Measurements from ENCODE around the gene FBLN2. TPM values are rescaled to one million over a fixed set of nuclear protein-coding genes. Genes with fewer than 3 reads are reported as not detected.

The FBLN2 gene
- total and polyA plus RNA-seq, 4 donors: 16.7 to 494 (median 68.4) TPM

DNA sequence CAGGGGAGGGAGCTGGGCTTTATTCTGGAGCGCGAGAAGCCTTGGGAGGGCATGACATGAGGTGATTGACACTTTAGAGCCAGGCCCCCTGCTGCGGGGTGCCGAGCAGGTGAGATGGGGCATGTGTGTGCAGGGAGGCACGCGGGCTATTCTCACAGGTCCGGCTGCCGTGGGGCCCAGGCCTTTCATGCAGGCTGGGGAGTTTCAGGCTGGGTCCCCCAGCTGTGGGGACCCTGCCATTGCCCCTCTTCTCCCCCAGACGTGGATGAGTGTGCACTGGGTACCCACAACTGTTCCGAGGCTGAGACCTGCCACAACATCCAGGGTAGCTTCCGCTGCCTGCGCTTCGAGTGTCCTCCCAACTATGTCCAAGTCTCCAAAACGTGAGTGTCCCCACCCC, 87.3 kb downstream of the FBLN2 start:
- Histone ChIP-seq H3K36me3 (ENCODE audit: control insufficient read depth in 1 of 2, insufficient read depth in 2 of 2, low read length in 1 of 2) (no peaks in the 10 kb centered on the region), H3K4me1 (ENCODE audit: control insufficient read depth in 1 of 2, insufficient read depth in 2 of 2, low read length in 2 of 2) (no peaks in the 10 kb centered on the region), H3K27ac (ENCODE audit: low read depth in 1 of 2, low read length in 2 of 2) (no peak overlapping the region), H3K9me3 (ENCODE audit: control insufficient read depth, low read length) (no peaks in the 10 kb centered on the region), H3K27me3 (ENCODE audit: control insufficient read depth in 1 of 2, insufficient read depth in 2 of 2, low read length in 1 of 2) (no peaks in the 10 kb centered on the region), H3K4me3 (ENCODE audit: low read length in 2 of 2) (no peak overlapping the region)
- no peak for ATAC-seq (ENCODE audit: low FRiP score)
- no peak for DNase-seq
- 92 to 94% methylated on average over 14 of the region's 14 CpGs for WGBS, 2 donors
- intact Hi-C loops (cut with DNase I): no loop called here

DNA sequence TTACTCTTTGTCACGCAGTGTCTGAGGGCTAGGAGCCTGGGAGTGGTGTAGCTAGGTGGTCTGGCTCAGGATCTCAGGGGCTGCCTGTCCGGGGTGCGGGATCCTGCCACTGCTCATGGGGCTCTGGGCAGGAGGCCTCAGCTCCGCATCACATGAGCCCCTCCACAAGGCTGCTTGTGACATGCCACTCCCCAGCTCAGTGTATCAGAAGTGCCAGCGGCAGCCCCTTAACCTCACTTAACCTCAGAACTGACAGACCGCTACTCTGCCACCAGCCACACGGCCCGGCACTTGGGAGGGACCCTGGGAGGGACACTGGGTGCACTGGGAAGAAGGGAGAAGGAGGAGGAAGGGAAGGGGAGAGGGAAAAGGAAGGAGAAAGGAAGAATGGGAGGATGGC, 87.9 kb downstream of the FBLN2 start:
- no peak overlapping the region for H3K27ac ChIP-seq (ENCODE audit: low read depth in 1 of 2, low read length in 2 of 2)
- no peaks in the 10 kb centered on the region for H3K9me3 ChIP-seq (ENCODE audit: control insufficient read depth, low read length)
- no peaks in the 10 kb centered on the region for H3K4me1 ChIP-seq (ENCODE audit: control insufficient read depth in 1 of 2, insufficient read depth in 2 of 2, low read length in 2 of 2)
- WGBS, 2 donors: 87 to 91% methylated on average over 8 of the region's 8 CpGs
- ATAC-seq (ENCODE audit: low FRiP score) (no peak), DNase-seq (no peak)
- H3K4me3 ChIP-seq (ENCODE audit: low read length in 2 of 2): no peak overlapping the region
- no peaks in the 10 kb centered on the region for H3K36me3 ChIP-seq (ENCODE audit: control insufficient read depth in 1 of 2, insufficient read depth in 2 of 2, low read length in 1 of 2)
- H3K27me3 ChIP-seq (ENCODE audit: control insufficient read depth in 1 of 2, insufficient read depth in 2 of 2, low read length in 1 of 2): no peaks in the 10 kb centered on the region
- intact Hi-C loops (cut with DNase I): no loop called here

DNA sequence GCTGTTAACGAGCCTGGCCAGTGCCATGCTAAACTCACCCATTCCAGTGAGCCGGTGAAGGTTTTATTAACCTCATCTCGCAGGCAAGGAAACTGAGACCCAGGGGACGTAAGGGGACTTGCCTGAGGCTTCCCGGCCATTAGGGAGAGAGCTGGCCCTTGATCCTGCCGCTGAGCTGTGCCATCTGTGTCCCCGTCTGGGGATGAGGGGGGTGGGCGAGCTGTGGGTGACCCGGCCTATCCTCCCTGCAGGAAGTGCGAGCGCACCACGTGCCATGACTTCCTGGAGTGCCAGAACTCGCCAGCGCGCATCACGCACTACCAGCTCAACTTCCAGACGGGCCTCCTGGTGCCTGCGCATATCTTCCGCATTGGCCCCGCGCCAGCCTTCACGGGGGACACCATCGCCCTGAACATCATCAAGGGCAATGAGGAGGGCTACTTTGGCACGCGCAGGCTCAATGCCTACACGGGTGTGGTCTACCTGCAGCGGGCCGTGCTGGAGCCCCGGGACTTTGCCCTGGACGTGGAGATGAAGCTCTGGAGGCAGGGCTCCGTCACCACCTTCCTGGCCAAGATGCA, 88.5 kb downstream of the FBLN2 start:
- intact Hi-C loops (cut with DNase I): no loop called here
- no peaks in the 10 kb centered on the region for H3K36me3 ChIP-seq (ENCODE audit: control insufficient read depth in 1 of 2, insufficient read depth in 2 of 2, low read length in 1 of 2)
- DNase-seq (no peak), ATAC-seq (ENCODE audit: low FRiP score) (no peak)
- no peaks in the 10 kb centered on the region for H3K4me1 ChIP-seq (ENCODE audit: control insufficient read depth in 1 of 2, insufficient read depth in 2 of 2, low read length in 2 of 2)
- WGBS, 2 donors: 84 to 86% methylated on average over 31 of the region's 31 CpGs
- H3K4me3 ChIP-seq (ENCODE audit: low read length in 2 of 2): no peak overlapping the region
- no peak overlapping the region for H3K27ac ChIP-seq (ENCODE audit: low read depth in 1 of 2, low read length in 2 of 2)
- H3K27me3 ChIP-seq (ENCODE audit: control insufficient read depth in 1 of 2, insufficient read depth in 2 of 2, low read length in 1 of 2): no peaks in the 10 kb centered on the region
- H3K9me3 ChIP-seq (ENCODE audit: control insufficient read depth, low read length): no peaks in the 10 kb centered on the region

DNA sequence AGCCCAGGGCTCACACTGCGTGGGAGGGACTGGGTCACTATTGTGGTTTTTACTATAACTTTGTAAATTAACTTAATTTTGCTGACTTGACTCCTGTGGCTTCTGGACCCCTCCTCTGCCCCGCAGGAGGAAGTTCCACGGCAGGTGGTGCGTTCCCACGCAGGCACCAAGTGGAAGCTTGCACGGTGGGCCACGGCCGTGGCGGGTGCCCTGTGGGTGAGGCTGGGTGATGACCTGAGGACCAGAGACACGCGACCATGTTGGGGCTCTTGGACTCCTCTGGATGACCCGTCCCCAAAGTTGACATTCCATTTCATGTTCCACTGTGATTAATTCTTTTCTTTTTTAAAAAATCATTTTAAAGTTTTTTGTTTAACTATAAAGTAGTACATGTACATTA, 89.0 kb downstream of the FBLN2 start:
- DNase-seq: no peak

DNA sequence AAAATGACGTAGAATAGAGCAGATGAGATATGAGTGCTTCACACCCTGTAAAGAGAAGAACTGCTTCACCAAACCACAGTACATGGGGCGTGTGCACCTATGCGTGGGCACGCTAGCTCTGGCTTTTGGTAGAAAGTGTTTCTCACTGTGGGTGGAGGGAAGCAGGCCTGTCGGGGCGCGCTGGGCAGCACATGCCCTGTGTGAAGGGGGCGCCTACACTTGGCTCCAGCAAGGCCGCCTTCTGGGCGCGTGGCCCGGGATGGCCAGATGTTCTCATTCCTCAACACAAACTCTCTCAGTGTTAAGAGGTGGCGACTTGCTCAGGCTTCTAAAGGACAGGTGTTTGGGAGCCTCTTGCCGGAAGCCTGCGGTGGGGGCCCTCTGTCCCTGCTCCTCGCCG, 90.0 kb downstream of the FBLN2 start:
- 86 to 90% methylated on average over 17 of the region's 17 CpGs for WGBS, 2 donors
- H3K27ac ChIP-seq (ENCODE audit: low read depth in 1 of 2, low read length in 2 of 2): no peak overlapping the region

More for the DNA sequence above, 89.0 kb downstream of the FBLN2 start:
- Histone ChIP-seq H3K27ac (ENCODE audit: low read depth in 1 of 2, low read length in 2 of 2) (no peak overlapping the region), H3K4me3 (ENCODE audit: low read length in 2 of 2) (no peak overlapping the region), H3K27me3 (ENCODE audit: control insufficient read depth in 1 of 2, insufficient read depth in 2 of 2, low read length in 1 of 2) (no peaks in the 10 kb centered on the region), H3K36me3 (ENCODE audit: control insufficient read depth in 1 of 2, insufficient read depth in 2 of 2, low read length in 1 of 2) (no peaks in the 10 kb centered on the region), H3K4me1 (ENCODE audit: control insufficient read depth in 1 of 2, insufficient read depth in 2 of 2, low read length in 2 of 2) (no peaks in the 10 kb centered on the region), H3K9me3 (ENCODE audit: control insufficient read depth, low read length) (no peaks in the 10 kb centered on the region)
- intact Hi-C loops (cut with DNase I): no loop called here
- ATAC-seq (ENCODE audit: low FRiP score): no peak
- WGBS, 2 donors: 85 to 92% methylated on average over 12 of the region's 12 CpGs

DNA sequence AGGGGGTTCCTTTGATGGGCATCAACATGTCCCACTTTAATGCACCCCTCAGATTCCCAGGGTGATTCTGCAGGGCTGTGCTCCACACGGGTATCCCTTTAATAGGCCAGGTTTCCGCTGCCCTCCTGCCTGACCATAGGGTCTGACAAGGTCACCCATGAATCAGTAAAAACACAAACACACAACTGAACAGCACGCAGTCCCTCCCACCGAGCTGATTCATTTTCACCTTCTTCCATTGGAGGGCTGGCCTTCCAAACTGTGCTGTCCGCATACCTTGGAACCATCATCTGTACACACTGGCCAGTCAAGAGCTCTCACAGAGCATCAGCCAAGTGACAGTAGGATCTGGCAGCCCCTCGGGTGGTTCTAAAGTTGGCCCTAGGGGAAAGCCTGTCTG, 93.7 kb downstream of the FBLN2 start:
- H3K27me3 ChIP-seq (ENCODE audit: control insufficient read depth in 1 of 2, insufficient read depth in 2 of 2, low read length in 1 of 2): no peaks in the 10 kb centered on the region
- no peak overlapping the region for H3K4me3 ChIP-seq (ENCODE audit: low read length in 2 of 2)
- no peak overlapping the region for H3K27ac ChIP-seq (ENCODE audit: low read depth in 1 of 2, low read length in 2 of 2)
- ATAC-seq (ENCODE audit: low FRiP score): no peak
- H3K4me1 ChIP-seq (ENCODE audit: control insufficient read depth in 1 of 2, insufficient read depth in 2 of 2, low read length in 2 of 2): no peaks in the 10 kb centered on the region
- 72 to 83% methylated on average over 6 of the region's 6 CpGs for WGBS, 2 donors
- H3K9me3 ChIP-seq (ENCODE audit: control insufficient read depth, low read length): no peaks in the 10 kb centered on the region
- intact Hi-C loops (cut with DNase I): no loop called here
- no peaks in the 10 kb centered on the region for H3K36me3 ChIP-seq (ENCODE audit: control insufficient read depth in 1 of 2, insufficient read depth in 2 of 2, low read length in 1 of 2)
- DNase-seq: no peak

More for the DNA sequence above, 90.0 kb downstream of the FBLN2 start:
- H3K36me3 ChIP-seq (ENCODE audit: control insufficient read depth in 1 of 2, insufficient read depth in 2 of 2, low read length in 1 of 2): no peaks in the 10 kb centered on the region
- ATAC-seq (ENCODE audit: low FRiP score) (no peak), DNase-seq (no peak)
- no peak overlapping the region for H3K4me3 ChIP-seq (ENCODE audit: low read length in 2 of 2)
- intact Hi-C loops (cut with DNase I): no loop called here
- H3K27me3 ChIP-seq (ENCODE audit: control insufficient read depth in 1 of 2, insufficient read depth in 2 of 2, low read length in 1 of 2): no peaks in the 10 kb centered on the region
- H3K4me1 ChIP-seq (ENCODE audit: control insufficient read depth in 1 of 2, insufficient read depth in 2 of 2, low read length in 2 of 2): no peaks in the 10 kb centered on the region
- H3K9me3 ChIP-seq (ENCODE audit: control insufficient read depth, low read length): no peaks in the 10 kb centered on the region

DNA sequence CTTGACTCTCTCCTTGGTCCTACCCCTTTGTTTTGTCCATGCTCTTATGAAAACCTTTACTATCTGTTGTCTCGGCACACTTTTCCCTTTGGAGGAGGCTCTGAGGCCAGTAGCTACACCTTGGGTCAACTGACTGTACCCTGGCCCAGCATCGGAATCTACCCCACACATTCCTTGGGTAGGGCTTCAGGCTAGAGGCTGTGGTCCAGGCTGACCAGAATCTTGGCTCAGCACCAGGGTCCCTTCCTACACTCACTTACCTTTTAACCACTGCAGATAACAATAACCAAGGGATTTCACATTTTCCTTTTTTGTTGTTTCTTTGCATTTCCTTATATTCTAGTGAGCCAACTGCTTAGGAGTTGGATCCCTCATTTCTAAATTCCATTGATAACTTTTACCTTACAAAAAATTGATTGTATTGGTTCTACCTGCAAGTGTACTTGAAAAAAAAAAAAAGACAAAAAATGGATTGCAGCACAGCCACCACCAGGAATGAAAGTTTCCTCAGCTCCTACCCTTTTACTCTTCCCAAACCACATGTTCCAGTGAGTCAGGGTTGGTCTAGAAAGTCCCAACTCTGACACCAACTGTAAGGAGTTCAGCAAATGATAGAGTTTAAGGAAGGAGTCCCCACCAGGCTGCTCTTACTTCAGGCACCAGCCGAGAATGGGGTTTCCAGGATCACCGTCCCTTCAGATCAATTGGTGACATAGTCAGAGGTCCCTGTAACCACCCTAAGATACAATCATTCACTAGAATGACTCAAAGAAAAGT, 95.6 kb downstream of the FBLN2 start:
- DNase-seq: no peak
- Histone ChIP-seq H3K4me1 (ENCODE audit: control insufficient read depth in 1 of 2, insufficient read depth in 2 of 2, low read length in 2 of 2) (no peaks in the 10 kb centered on the region), H3K9me3 (ENCODE audit: control insufficient read depth, low read length) (no peaks in the 10 kb centered on the region), H3K27ac (ENCODE audit: low read depth in 1 of 2, low read length in 2 of 2) (no peak overlapping the region), H3K27me3 (ENCODE audit: control insufficient read depth in 1 of 2, insufficient read depth in 2 of 2, low read length in 1 of 2) (no peaks in the 10 kb centered on the region), H3K4me3 (ENCODE audit: low read length in 2 of 2) (no peak overlapping the region), H3K36me3 (ENCODE audit: control insufficient read depth in 1 of 2, insufficient read depth in 2 of 2, low read length in 1 of 2) (no peaks in the 10 kb centered on the region)
- 91 to 96% methylated on average over 4 of the region's 4 CpGs for WGBS, 2 donors
- intact Hi-C loops (cut with DNase I): no loop called here
- ATAC-seq (ENCODE audit: low FRiP score): no peak

DNA sequence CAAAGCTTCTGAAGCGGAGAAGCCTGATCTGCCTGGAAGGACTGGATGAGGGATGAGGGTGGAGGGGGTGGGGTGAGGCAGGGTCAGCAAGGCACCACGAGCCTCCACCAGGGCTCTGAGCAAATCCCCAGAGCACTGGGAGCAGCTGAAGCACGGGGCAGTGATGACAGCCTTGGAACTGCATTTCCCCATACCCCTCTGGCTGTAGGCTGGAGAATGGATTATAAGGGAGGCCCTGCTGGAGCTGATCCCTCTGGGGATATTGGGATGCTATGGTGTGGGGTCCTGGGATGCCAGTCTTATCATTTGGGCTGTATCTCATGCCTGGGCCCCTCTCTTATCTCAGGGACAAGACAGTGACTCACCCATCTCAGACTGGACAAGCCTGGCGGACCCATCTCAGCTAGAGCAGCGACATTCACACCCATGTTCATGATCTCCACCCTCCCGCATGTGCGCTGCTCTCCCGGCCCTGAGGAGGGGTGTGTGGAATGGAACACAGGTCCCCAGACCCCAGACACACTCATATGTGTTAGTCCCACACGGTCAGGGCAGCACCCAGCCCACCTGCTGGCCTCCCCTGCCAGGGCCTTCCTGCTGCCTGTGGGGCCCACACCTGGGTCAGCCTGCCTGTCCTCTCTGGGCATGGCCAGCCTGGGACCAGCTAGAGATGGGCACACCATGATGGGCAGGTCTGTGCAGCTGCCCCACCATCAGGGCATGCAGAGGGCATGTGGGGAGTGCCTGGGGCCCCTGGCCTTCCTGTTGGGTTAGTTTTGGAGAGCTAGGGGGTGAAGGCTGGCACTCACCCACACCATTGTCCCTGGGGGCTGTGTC, 97.1 kb downstream of the FBLN2 start:
- 91 to 92% methylated on average over 9 of the region's 9 CpGs for WGBS, 2 donors
- no peaks in the 10 kb centered on the region for H3K4me1 ChIP-seq (ENCODE audit: control insufficient read depth in 1 of 2, insufficient read depth in 2 of 2, low read length in 2 of 2)
- H3K27me3 ChIP-seq (ENCODE audit: control insufficient read depth in 1 of 2, insufficient read depth in 2 of 2, low read length in 1 of 2): no peaks in the 10 kb centered on the region
- no peaks in the 10 kb centered on the region for H3K36me3 ChIP-seq (ENCODE audit: control insufficient read depth in 1 of 2, insufficient read depth in 2 of 2, low read length in 1 of 2)
- no peak for ATAC-seq (ENCODE audit: low FRiP score)
- no peaks in the 10 kb centered on the region for H3K9me3 ChIP-seq (ENCODE audit: control insufficient read depth, low read length)
- H3K27ac ChIP-seq (ENCODE audit: low read depth in 1 of 2, low read length in 2 of 2): no peak overlapping the region
- no peak overlapping the region for H3K4me3 ChIP-seq (ENCODE audit: low read length in 2 of 2)
- intact Hi-C loops (cut with DNase I): no loop called here
- DNase-seq: no peak

Measured in aorta (tissue), 5 donors.